HG03439 (cell line): Measurements from ENCODE around the gene MAPK6.
"Not testable (repeated sequence)": the region's sequence is repeated elsewhere in the genome, so short reads cannot be mapped to it uniquely, and the experiment has no call there.

Experiments used
- ATAC-seq: cut with Tn5 transposase; IDR thresholded peaks from one replicate; pipeline ENCODE4 v1.9.1; 2021; ENCODE audit warnings: mild to moderate bottlenecking, moderate library complexity; ENCODE audit not compliant: unreplicated experiment

MAPK6 gene

GRCh38 chr15:52078876-52079700 is 60.1 kb downstream of the MAPK6 start:
- peak; percentile 46 for ATAC-seq

- ATAC-seq: no peak
Observed at GRCh38 chr15:52080031-52080430, 61.0 kb downstream of the MAPK6 start.

- no peak for ATAC-seq
Observed at GRCh38 chr15:52080706-52081392, 61.8 kb downstream of the MAPK6 start.

- no peak for ATAC-seq
Observed at GRCh38 chr15:52082197-52083036, 63.4 kb downstream of the MAPK6 start.

GRCh38 chr15:52083037-52083359 is 64.0 kb downstream of the MAPK6 start:
- not testable (repeated sequence) for ATAC-seq

- no peak for ATAC-seq
Observed at GRCh38 chr15:52083603-52084002, 64.6 kb downstream of the MAPK6 start.

- no peak for ATAC-seq
Observed at GRCh38 chr15:52085299-52085698, 66.3 kb downstream of the MAPK6 start.

GRCh38 chr15:52086011-52086786 is 67.2 kb downstream of the MAPK6 start:
- ATAC-seq: no peak

GRCh38 chr15:52090193-52090592 is 71.2 kb downstream of the MAPK6 start:
- no peak for ATAC-seq

- no peak for ATAC-seq
Observed at GRCh38 chr15:52093167-52093538, 74.1 kb downstream of the MAPK6 start.

- ATAC-seq: no peak
Observed at GRCh38 chr15:52093539-52094510, 74.8 kb downstream of the MAPK6 start.

GRCh38 chr15:52094811-52095584 is 76.0 kb downstream of the MAPK6 start:
- ATAC-seq: no peak

GRCh38 chr15:52095597-52096262 is 76.7 kb downstream of the MAPK6 start:
- no peak for ATAC-seq

GRCh38 chr15:52096536-52096935 is 77.5 kb downstream of the MAPK6 start:
- not testable (repeated sequence) for ATAC-seq

- no peak for ATAC-seq
Observed at GRCh38 chr15:52097180-52097579, 78.2 kb downstream of the MAPK6 start.

- no peak for ATAC-seq
Observed at GRCh38 chr15:52098323-52098722, 79.3 kb downstream of the MAPK6 start.

GRCh38 chr15:52099651-52100272 is 80.7 kb downstream of the MAPK6 start:
- ATAC-seq: no peak
